Esophagus muscularis mucosa (tissue), 4 donors: Measurements from ENCODE around the gene SH3BGRL2. TPM values are rescaled to one million over a fixed set of nuclear protein-coding genes. Genes with fewer than 3 reads are reported as not detected.

Source experiments
- DNase-seq: peaks from one replicate; pipeline ENCODE4 v3.0.0-alpha.2; 2017; ENCODE audit errors: extremely low spot score
- H3K27ac ChIP-seq, 4 donors: fragments of 200-600 bp; sonication (generic); replicated peaks in 1 of 4; 1 replicate in 3 of 4; 2 replicates in 1 of 4; pipeline ENCODE4 v1.5.1; 2016 to 2019; ENCODE audit warnings: mild to moderate bottlenecking in 1 of 4
- H3K27me3 ChIP-seq, 4 donors: fragments of 200-600 bp; sonication (generic); one replicate each; pipeline versions ENCODE4 v1.5.1 to v1.6.0; 2016 to 2019
- H3K36me3 ChIP-seq, 4 donors: fragments of 200-600 bp; sonication (generic); one replicate each; pipeline ENCODE4 v1.5.1; 2016 to 2019
- H3K4me1 ChIP-seq, 4 donors: fragments of 200-600 bp; sonication (generic); one replicate each; pipeline ENCODE4 v1.5.1; 2016 to 2019
- H3K4me3 ChIP-seq, 4 donors: fragments of 200-600 bp; sonication (generic); 1 replicate in 2 of 4; 2 replicates in 2 of 4; pipeline ENCODE4 v1.5.1; 2016 to 2019; ENCODE audit warnings: mild to moderate bottlenecking in 4 of 4, moderate library complexity in 1 of 4
- H3K9me3 ChIP-seq, 4 donors: fragments of 200-600 bp; sonication (generic); 1 replicate in 3 of 4; 2 replicates in 1 of 4; pipeline ENCODE4 v1.5.1; 2016 to 2019
- EP300 ChIP-seq: sonication (generic); formaldehyde crosslinking; IDR thresholded peaks from one replicate; pipeline ENCODE4 v1.6.1; 2017; ENCODE audit warnings: antibody characterized with exemption
- POLR2A ChIP-seq: fragments of 450-650 bp; IDR thresholded peaks from one replicate; pipeline ENCODE4 v1.6.1; 2017; ENCODE audit warnings: antibody characterized with exemption, moderate library complexity, mild to moderate bottlenecking, low read depth
- POLR2AphosphoS5 ChIP-seq, 2 donors: sonication (generic); formaldehyde crosslinking; IDR thresholded peaks; one replicate each; pipeline ENCODE4 v1.6.1; 2017; ENCODE audit warnings: antibody characterized with exemption in 2 of 2
- WGBS: methylation state at CpG from one replicate; pipeline ENCODE4 v1.1.5; 2018; 5-methylcytosine and 5-hydroxymethylcytosine counted together
- intact Hi-C: fragments of 100-400 bp; cut with DNase I; formaldehyde crosslinking; loops from one replicate; pipeline ENCODE4 v1.15.1; 2023
- total RNA-seq, 4 donors: library from RNA; depleted of rRNA; stranded (reverse); fragments of >200 nt; gene quantifications; one replicate each; pipeline versions ENCODE4 v1.1.0 to v1.2.1, GENCODE V29; 2016
- TF ChIP-seq, protein P1 (sequence below), 3 experiments: fragments of 200-600 bp in 2 of 3; fragments of 450-650 bp in 1 of 3; sonication (generic) in 2 of 3; IDR thresholded peaks; one replicate each; pipeline ENCODE4 v1.5.1; 2017 to 2019; ENCODE audit warnings: antibody characterized with exemption in 3 of 3, mild to moderate bottlenecking in 2 of 3, moderate library complexity in 1 of 3

SH3BGRL2 gene
- total RNA-seq, 4 donors from 2014 or later: 22.8 to 34.1 (median 31.6) TPM

- Histone ChIP-seq H3K9me3 (no peaks in the 10 kb centered on the region), H3K27ac (no peak overlapping the region), H3K36me3 (no peaks in the 10 kb centered on the region), H3K27me3 (no peaks in the 10 kb centered on the region), H3K4me1 (peaks cover 8 to 24% (median 11%) of the 10 kb centered on the region in 4 donors), H3K4me3 (no peak overlapping the region)
- TF ChIP-seq POLR2A (no peak), POLR2AphosphoS5 (IDR thresholded peaks at IDR 0.05) (no peak), EP300 (no peak)
- TF ChIP-seq, protein P1, sequence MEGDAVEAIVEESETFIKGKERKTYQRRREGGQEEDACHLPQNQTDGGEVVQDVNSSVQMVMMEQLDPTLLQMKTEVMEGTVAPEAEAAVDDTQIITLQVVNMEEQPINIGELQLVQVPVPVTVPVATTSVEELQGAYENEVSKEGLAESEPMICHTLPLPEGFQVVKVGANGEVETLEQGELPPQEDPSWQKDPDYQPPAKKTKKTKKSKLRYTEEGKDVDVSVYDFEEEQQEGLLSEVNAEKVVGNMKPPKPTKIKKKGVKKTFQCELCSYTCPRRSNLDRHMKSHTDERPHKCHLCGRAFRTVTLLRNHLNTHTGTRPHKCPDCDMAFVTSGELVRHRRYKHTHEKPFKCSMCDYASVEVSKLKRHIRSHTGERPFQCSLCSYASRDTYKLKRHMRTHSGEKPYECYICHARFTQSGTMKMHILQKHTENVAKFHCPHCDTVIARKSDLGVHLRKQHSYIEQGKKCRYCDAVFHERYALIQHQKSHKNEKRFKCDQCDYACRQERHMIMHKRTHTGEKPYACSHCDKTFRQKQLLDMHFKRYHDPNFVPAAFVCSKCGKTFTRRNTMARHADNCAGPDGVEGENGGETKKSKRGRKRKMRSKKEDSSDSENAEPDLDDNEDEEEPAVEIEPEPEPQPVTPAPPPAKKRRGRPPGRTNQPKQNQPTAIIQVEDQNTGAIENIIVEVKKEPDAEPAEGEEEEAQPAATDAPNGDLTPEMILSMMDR (IDR thresholded peaks at IDR 0.05): no peak
- intact Hi-C loops: no loop called here
- whole genome bisulfite sequencing: 89% methylated on average over 1 of the region's 1 CpG
- no peak for DNase-seq
Observed at GRCh38 chr6:79666634-79667033, 35.5 kb downstream of the SH3BGRL2 start.

DNA sequence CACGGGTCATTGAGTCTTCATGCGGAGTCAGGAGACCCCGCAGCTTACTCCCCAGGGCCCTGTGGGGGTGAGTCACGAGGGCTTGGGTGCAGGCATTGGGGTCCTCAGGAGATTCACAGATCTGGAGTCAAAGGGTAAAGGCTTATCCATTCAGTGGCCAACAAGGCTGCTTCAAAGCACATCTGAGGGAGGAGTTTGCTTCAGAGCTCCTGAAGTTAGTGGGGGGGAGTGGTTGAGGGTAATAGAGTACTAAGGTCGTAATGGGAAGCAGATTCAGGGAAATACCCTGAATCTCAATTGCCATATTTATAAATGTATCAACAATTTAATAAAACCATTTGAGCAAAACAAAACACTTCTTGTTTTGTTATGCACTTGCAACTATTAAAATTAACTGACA lies 37.3 kb downstream of the SH3BGRL2 start:
- no peak overlapping the region for H3K4me3 ChIP-seq
- DNase-seq: no peak
- no peaks in the 10 kb centered on the region for H3K9me3 ChIP-seq
- TF ChIP-seq POLR2AphosphoS5 (IDR thresholded peaks at IDR 0.05) (no peak), POLR2A (no peak), EP300 (no peak)
- TF ChIP-seq, protein P1 (IDR thresholded peaks at IDR 0.05): no peak
- intact Hi-C loops: no loop called here
- no peak overlapping the region for H3K27ac ChIP-seq
- peaks cover 8 to 32% (median 20%) of the 10 kb centered on the region in 4 donors for H3K4me1 ChIP-seq
- WGBS: 84% methylated on average over 5 of the region's 5 CpGs
- peaks cover 0 to under 1% (median 0%) of the 10 kb centered on the region in 4 donors for H3K36me3 ChIP-seq
- no peaks in the 10 kb centered on the region for H3K27me3 ChIP-seq

DNA sequence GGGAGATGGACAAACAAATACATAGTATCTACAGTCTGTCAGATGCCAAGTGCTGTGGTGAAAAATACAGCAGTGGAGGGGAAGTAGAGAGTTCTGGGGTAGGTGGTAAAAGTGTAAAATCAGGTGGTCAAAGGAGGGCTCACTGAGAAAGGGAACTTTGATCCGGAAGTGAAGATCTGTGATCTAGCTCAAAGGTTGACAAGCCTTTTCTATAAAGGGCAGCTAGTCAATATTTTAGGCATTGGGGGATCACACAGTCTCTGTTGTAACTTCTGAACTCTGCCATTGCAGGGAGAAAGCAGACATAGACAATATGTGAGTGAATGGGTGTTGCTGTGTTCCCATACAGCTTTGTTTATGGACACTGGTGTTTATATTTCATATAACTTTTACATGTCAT lies 38.6 kb downstream of the SH3BGRL2 start:
- intact Hi-C loops: loop anchor here (5.0 kb wide), 1 partner anchor 97 kb away; no protein-coding TSS in a partner anchor
- WGBS: 86% methylated on average over 1 of the region's 1 CpG
- H3K27ac ChIP-seq: peak overlapping the region in 1 of 4 donors; percentile 6

GRCh38 chr6:79670789-79671188 lies 39.7 kb downstream of the SH3BGRL2 start:
- Histone ChIP-seq H3K9me3 (peaks cover 0 to 5% (median 0%) of the 10 kb centered on the region in 4 donors), H3K4me3 (no peak overlapping the region), H3K27ac (peak overlapping the region; percentile 16 to 43 (median 22)), H3K27me3 (no peaks in the 10 kb centered on the region), H3K36me3 (peaks cover 0 to 6% (median 0%) of the 10 kb centered on the region in 4 donors), H3K4me1 (peaks cover 8 to 30% (median 20%) of the 10 kb centered on the region in 4 donors)
- no peak for TF ChIP-seq POLR2AphosphoS5 (IDR thresholded peaks at IDR 0.05)
- no peak for TF ChIP-seq EP300
- TF ChIP-seq, protein P1 (IDR thresholded peaks at IDR 0.05): no peak
- TF ChIP-seq POLR2A: no peak
- WGBS: 94% methylated on average over 2 of the region's 2 CpGs
- intact Hi-C loops: loop anchor here (5.0 kb wide), 1 partner anchor 98 kb away; no protein-coding TSS in a partner anchor
- no peak for DNase-seq

More for the DNA sequence above, 38.6 kb downstream of the SH3BGRL2 start:
- H3K27me3 ChIP-seq: no peaks in the 10 kb centered on the region
- H3K4me3 ChIP-seq: no peak overlapping the region
- no peak for TF ChIP-seq POLR2A
- TF ChIP-seq, protein P1 (IDR thresholded peaks at IDR 0.05): no peak
- peaks cover 0 to under 1% (median 0%) of the 10 kb centered on the region in 4 donors for H3K9me3 ChIP-seq
- DNase-seq: no peak
- peaks cover 0 to 6% (median 0%) of the 10 kb centered on the region in 4 donors for H3K36me3 ChIP-seq
- peaks cover 8 to 32% (median 20%) of the 10 kb centered on the region in 4 donors for H3K4me1 ChIP-seq
